MM.1S (cell line): ENCODE results near the gene NXPE1.

ENCODE experiments used
- CTCF ChIP-seq: fragments of 300-600 bp; sonication (generic); IDR thresholded peaks from 2 replicates; pipeline ENCODE4 v1.5.1; 2016; ENCODE audit warnings: antibody characterized with exemption, low read length, mixed read lengths
- EZH2 ChIP-seq: fragments of 300-600 bp; sonication (generic); optimal IDR thresholded peaks from 2 replicates; pipeline ENCODE3; 2017; ENCODE audit warnings: low read depth, mild to moderate bottlenecking, antibody characterized with exemption, low read length, mixed read lengths
- EZH2phosphoT487 ChIP-seq: fragments of 300-600 bp; sonication (generic); IDR thresholded peaks from 2 replicates; pipeline ENCODE4 v1.6.1; 2018; ENCODE audit warnings: antibody characterized with exemption, low read length

- no peak for TF ChIP-seq CTCF
- no peak for TF ChIP-seq EZH2
- no peak for TF ChIP-seq EZH2phosphoT487
Measured at GRCh38 chr11:114553642-114554041, 6.0 kb downstream of the NXPE1 start.
